SK-N-SH treated with all-trans-retinoic acid at 6 μM for 48 hours (cell line): ENCODE measurements around the gene SNRPB.

ENCODE experiments used
- ATAC-seq: fragments of 200-7000 bp; cut with Tn5 transposase; 3 replicates; pipeline ENCODE4 v1.9.1; 2020; ENCODE audit warnings: mild to moderate bottlenecking, moderate library complexity
- ARNTL ChIP-seq: fragments of 450-650 bp; formaldehyde crosslinking; IDR thresholded peaks from 2 replicates; pipeline ENCODE4 v1.5.0; 2020; ENCODE audit warnings: low read depth, mild to moderate bottlenecking, moderate library complexity, borderline replicate concordance
- BACH2 ChIP-seq: fragments of 250-450 bp; sonication (Bioruptor Pico); IDR thresholded peaks from 2 replicates; pipeline ENCODE4 v1.9.0; 2021; ENCODE audit warnings: mild to moderate bottlenecking, borderline replicate concordance
- CREB5 ChIP-seq: fragments of 250-450 bp; sonication (Bioruptor Pico); IDR thresholded peaks from 2 replicates; pipeline ENCODE4 v1.5.1; 2020; ENCODE audit warnings: low read depth, mild to moderate bottlenecking, moderate library complexity
- CSDC2 ChIP-seq: fragments of 250-450 bp; sonication (Bioruptor Pico); IDR thresholded peaks from 2 replicates; pipeline ENCODE4 v1.5.0; 2020; ENCODE audit warnings: mild to moderate bottlenecking, moderate library complexity
- CSRNP3 ChIP-seq: fragments of 250-450 bp; sonication (Bioruptor Pico); IDR thresholded peaks from 2 replicates; pipeline ENCODE4 v1.5.1; 2021; ENCODE audit warnings: mild to moderate bottlenecking, moderate library complexity
- ESRRG ChIP-seq: fragments of 250-450 bp; sonication (Bioruptor Pico); IDR thresholded peaks from 2 replicates; pipeline ENCODE4 v1.6.1; 2021; ENCODE audit warnings: mild to moderate bottlenecking
- GLIS3 ChIP-seq: fragments of 250-450 bp; sonication (Bioruptor Pico); IDR thresholded peaks from 2 replicates; pipeline ENCODE4 v1.5.0; 2020; ENCODE audit warnings: mild to moderate bottlenecking, moderate library complexity
- ISL1 ChIP-seq: fragments of 250-450 bp; sonication (Bioruptor Pico); IDR thresholded peaks from 2 replicates; pipeline ENCODE4 v2.1.2; 2022; ENCODE audit warnings: mild to moderate bottlenecking, moderate library complexity
- OSR1 ChIP-seq: fragments of 250-450 bp; sonication (Bioruptor Pico); IDR thresholded peaks from 2 replicates; pipeline ENCODE4 v1.8.0; 2022; ENCODE audit warnings: moderate library complexity, mild to moderate bottlenecking, inconsistent platforms
- POU6F1 ChIP-seq: fragments of 250-450 bp; sonication (Bioruptor Pico); IDR thresholded peaks from 2 replicates; pipeline ENCODE4 v1.8.0; 2021; ENCODE audit warnings: low read depth, mild to moderate bottlenecking, moderate library complexity, borderline replicate concordance
- PPARA ChIP-seq: fragments of 250-450 bp; sonication (Bioruptor Pico); IDR thresholded peaks from 2 replicates; pipeline ENCODE4 v1.5.0; 2020; ENCODE audit warnings: mild to moderate bottlenecking, borderline replicate concordance
- RARB ChIP-seq: fragments of 250-450 bp; sonication (Bioruptor Pico); IDR thresholded peaks from 2 replicates; pipeline ENCODE4 v1.8.0; 2021; ENCODE audit warnings: mild to moderate bottlenecking, moderate library complexity
- SNAI2 ChIP-seq: fragments of 250-450 bp; sonication (Bioruptor Pico); IDR thresholded peaks from 2 replicates; pipeline ENCODE4 v1.5.0; 2020; ENCODE audit warnings: mild to moderate bottlenecking, moderate library complexity
- TCF4 ChIP-seq: fragments of 250-450 bp; sonication (Bioruptor Pico); IDR thresholded peaks from 2 replicates; pipeline ENCODE4 v1.8.0; 2021; ENCODE audit warnings: mild to moderate bottlenecking, moderate library complexity, borderline replicate concordance
- TOX ChIP-seq: fragments of 250-450 bp; sonication (Bioruptor Pico); IDR thresholded peaks from 2 replicates; pipeline ENCODE4 v1.8.0; 2021; ENCODE audit warnings: mild to moderate bottlenecking, moderate library complexity, borderline replicate concordance
- TSHZ2 ChIP-seq: fragments of 250-450 bp; sonication (Bioruptor Pico); IDR thresholded peaks from 2 replicates; pipeline ENCODE4 v1.5.0; 2020; ENCODE audit warnings: mild to moderate bottlenecking, moderate library complexity
- ZC3H10 ChIP-seq: fragments of 250-450 bp; sonication (Bioruptor Pico); IDR thresholded peaks from 2 replicates; pipeline ENCODE4 v1.5.1; 2021; ENCODE audit warnings: mild to moderate bottlenecking, moderate library complexity
- ZFP3 ChIP-seq: fragments of 250-450 bp; sonication (Bioruptor Pico); IDR thresholded peaks from 2 replicates; pipeline ENCODE4 v1.5.0; 2020; ENCODE audit warnings: mild to moderate bottlenecking, moderate library complexity
- ZFP30 ChIP-seq: fragments of 450-650 bp; formaldehyde crosslinking; IDR thresholded peaks from 2 replicates; pipeline ENCODE4 v1.5.0; 2022; ENCODE audit warnings: mild to moderate bottlenecking, moderate library complexity
- ZNF565 ChIP-seq: fragments of 450-650 bp; formaldehyde crosslinking; conservative IDR thresholded peaks from 2 replicates; pipeline ENCODE4 v1.5.0; 2020; ENCODE audit warnings: low read depth, mild to moderate bottlenecking, moderate library complexity
- ZNF8 ChIP-seq: fragments of 450-650 bp; formaldehyde crosslinking; IDR thresholded peaks from 2 replicates; pipeline ENCODE4 v1.5.0; 2020; ENCODE audit warnings: mild to moderate bottlenecking, moderate library complexity

Gene SNRPB

GRCh38 chr20:2470423-2471193 is at the start of gene SNRPB:
TSS of gene SNRPB (minus strand) at chr20:2470789. CDS start at chr20:2470690, 99 bp downstream.
- no peak for TF ChIP-seq POU6F1 (CRISPR knock-in tag)
- peak; percentile 7; the same call in 1 of the 2 replicates for TF ChIP-seq ZNF8 (CRISPR knock-in tag)
- no peak for TF ChIP-seq CSDC2 (CRISPR knock-in tag)
- peak; percentile 50; the same call in 1 of the 2 replicates for TF ChIP-seq ESRRG (CRISPR knock-in tag)
- TF ChIP-seq TSHZ2 = 0 out of 2 replicates have a peak, but pooled peaks have one; percentile 6
- TF ChIP-seq, all 23 proteins: peak for 3
- peak; percentile 94 for ATAC-seq

- ATAC-seq = peak; percentile 37
- no peak for TF ChIP-seq BACH2 (CRISPR knock-in tag)
- no peak for TF ChIP-seq ZFP30
- TF ChIP-seq SNAI2 = no peak
- no peak for TF ChIP-seq ZNF565
- no peak for TF ChIP-seq TSHZ2
- TF ChIP-seq CREB5 (CRISPR knock-in tag) = no peak
- TF ChIP-seq TOX (CRISPR knock-in tag) = no peak
- no peak for TF ChIP-seq POU6F1 (CRISPR knock-in tag)
- no peak for TF ChIP-seq RARB (CRISPR knock-in tag)
- TF ChIP-seq PPARA (CRISPR knock-in tag) = no peak
- no peak for TF ChIP-seq ISL1 (CRISPR knock-in tag)
- TF ChIP-seq OSR1 (CRISPR knock-in tag) = no peak
- TF ChIP-seq GLIS3 (CRISPR knock-in tag) = no peak
- TF ChIP-seq ARNTL = no peak
- TF ChIP-seq CSDC2 (CRISPR knock-in tag) = no peak
- TF ChIP-seq ZFP3 = no peak
- TF ChIP-seq CSRNP3 (CRISPR knock-in tag) = no peak
- no peak for TF ChIP-seq ZC3H10 (CRISPR knock-in tag)
- TF ChIP-seq TCF4 (CRISPR knock-in tag) = no peak
These were observed 48.7 kb upstream of the SNRPB start for GRCh38 chr20:2519115-2519809.
